IMR-90 (cell line): ENCODE measurements around the gene FCER1A. TPM values are rescaled to one million over a fixed set of nuclear protein-coding genes. Genes with fewer than 3 reads are reported as not detected.

Source experiments
- ATAC-seq: fragments of 200-7000 bp; cut with Tn5 transposase; 2 replicates; pipeline ENCODE4 v1.9.1; 2020; ENCODE audit warnings: low read depth, mild to moderate bottlenecking, moderate library complexity
- Bru-seq: library from RNA; stranded (reverse); fragments of 400-500 nt; gene quantifications from one replicate; lab custom pipeline; 2021; lab: Mats Ljungman, UMichigan
- BruChase-seq, 2 experiments: library from RNA; stranded (reverse); fragments of 400-500 nt; gene quantifications; one replicate each; lab custom pipeline; 2021; lab: Mats Ljungman, UMichigan
- BruUV-seq: library from RNA; stranded (reverse); fragments of 400-500 nt; replicated peaks from 2 replicates; lab custom pipeline; 2021; lab: Mats Ljungman, UMichigan
- CTCF ChIA-PET: fragments of 300-600 bp; formaldehyde crosslinking; extraction: SDS; loops from one replicate; lab custom pipeline; 2021; ENCODE audit warnings: antibody characterized with exemption; lab: Yijun Ruan, JAX
- POLR2A ChIA-PET: fragments of 300-600 bp; sonication (Branson Sonifier 250); formaldehyde crosslinking; loops from one replicate; lab custom pipeline; 2022; ENCODE audit warnings: antibody characterized with exemption; ENCODE audit not compliant: unreplicated experiment; lab: Charles Lee
- DNase-seq: peaks from one replicate; pipeline ENCODE4 v3.0.0; 2013
- H2AFZ ChIP-seq: replicated peaks from 2 replicates; pipeline ENCODE3; 2013; ENCODE audit warnings: low read length, mild to moderate bottlenecking; ENCODE audit not compliant: poor library complexity
- H2AK5ac ChIP-seq: 2 replicates; pipeline ENCODE4 v1.6.1; 2013; ENCODE audit warnings: low read depth, low read length, inconsistent platforms
- H2AK9ac ChIP-seq: replicated peaks from 2 replicates; pipeline ENCODE3; 2013; ENCODE audit warnings: mild to moderate bottlenecking, low read depth, low read length, moderate library complexity; ENCODE audit not compliant: poor library complexity
- H2BK120ac ChIP-seq: 2 replicates; pipeline ENCODE4 v1.6.1; 2013; ENCODE audit warnings: low read depth, low read length, inconsistent platforms
- H2BK15ac ChIP-seq: 3 replicates; pipeline ENCODE4 v1.6.1; 2013; ENCODE audit warnings: low read depth, low read length, inconsistent platforms
- H2BK20ac ChIP-seq: 2 replicates; pipeline ENCODE4 v1.6.1; 2013; ENCODE audit warnings: low read depth, mild to moderate bottlenecking, inconsistent platforms, low read length, moderate library complexity
- H2BK5ac ChIP-seq: 2 replicates; pipeline ENCODE4 v1.6.1; 2013; ENCODE audit warnings: mild to moderate bottlenecking, low read depth, low read length, inconsistent platforms; ENCODE audit not compliant: poor library complexity, severe bottlenecking
- H3K14ac ChIP-seq: replicated peaks from 2 replicates; pipeline ENCODE4 v1.6.1; 2013; ENCODE audit warnings: low read depth, low read length, inconsistent platforms
- H3K18ac ChIP-seq: 2 replicates; pipeline ENCODE4 v1.6.1; 2013; ENCODE audit warnings: low read depth, low read length, control low read depth
- H3K23ac ChIP-seq: 2 replicates; pipeline ENCODE4 v1.6.1; 2013; ENCODE audit warnings: low read depth, low read length, inconsistent platforms
- H3K27ac ChIP-seq: 2 replicates; pipeline ENCODE4 v1.5.1; 2013; ENCODE audit warnings: mild to moderate bottlenecking, control low read depth, low read length; ENCODE audit not compliant: insufficient read depth
- H3K27me3 ChIP-seq: 2 replicates; pipeline ENCODE4 v1.6.1; 2013; ENCODE audit warnings: low read length; ENCODE audit not compliant: control insufficient read depth, insufficient read depth
- H3K36me3 ChIP-seq: 2 replicates; pipeline ENCODE4 v1.6.1; 2013; ENCODE audit warnings: low read length, mixed read lengths; ENCODE audit not compliant: control insufficient read depth, insufficient read depth
- H3K4ac ChIP-seq: 2 replicates; pipeline ENCODE4 v1.6.1; 2013; ENCODE audit warnings: low read depth, low read length, inconsistent platforms
- H3K4me1 ChIP-seq: 2 replicates; pipeline ENCODE4 v1.6.1; 2013; ENCODE audit warnings: low read length, mixed read lengths; ENCODE audit not compliant: control insufficient read depth, insufficient read depth
- H3K4me2 ChIP-seq: 2 replicates; pipeline ENCODE4 v1.6.1; 2013; ENCODE audit warnings: low read depth, mild to moderate bottlenecking, control low read depth, low read length, moderate library complexity
- H3K4me3 ChIP-seq: 2 replicates; pipeline ENCODE4 v1.5.1; 2013; ENCODE audit warnings: low read depth, mild to moderate bottlenecking, control low read depth, low read length, moderate library complexity; ENCODE audit not compliant: insufficient read depth
- H3K56ac ChIP-seq: 2 replicates; pipeline ENCODE4 v1.6.1; 2013; ENCODE audit warnings: low read length, inconsistent platforms; ENCODE audit not compliant: insufficient read depth; ENCODE audit errors: extremely low read depth
- H3K79me1 ChIP-seq, 2 experiments: 2 replicates each; pipeline ENCODE4 v1.6.1; 2013; ENCODE audit warnings: low read length in 2 of 2, inconsistent platforms in 1 of 2, low read depth in 1 of 2
- H3K9ac ChIP-seq: 2 replicates; pipeline ENCODE4 v1.6.1; 2013; ENCODE audit warnings: low read depth, low read length, control low read depth
- H3K9me1 ChIP-seq: 2 replicates; pipeline ENCODE4 v1.6.1; 2013; ENCODE audit warnings: low read length, inconsistent platforms; ENCODE audit not compliant: insufficient read depth
- H3K9me3 ChIP-seq: 2 replicates; pipeline ENCODE4 v1.6.1; 2013; ENCODE audit warnings: low read length; ENCODE audit not compliant: control insufficient read depth, insufficient read depth
- H4K20me1 ChIP-seq: 2 replicates; pipeline ENCODE4 v1.6.1; 2013; ENCODE audit warnings: low read length, inconsistent platforms; ENCODE audit not compliant: insufficient read depth
- H4K5ac ChIP-seq: 2 replicates; pipeline ENCODE4 v1.6.1; 2013; ENCODE audit warnings: mild to moderate bottlenecking, low read depth, low read length, control low read depth
- H4K8ac ChIP-seq, 2 experiments: 2 replicates each; pipeline ENCODE4 v1.6.1; 2013; ENCODE audit warnings: low read depth in 2 of 2, low read length in 2 of 2, control low read depth in 1 of 2, inconsistent platforms in 1 of 2
- H4K91ac ChIP-seq: 2 replicates; pipeline ENCODE4 v1.6.1; 2013; ENCODE audit warnings: low read depth, low read length, inconsistent platforms; ENCODE audit not compliant: insufficient read depth
- MAZ ChIP-seq: IDR thresholded peaks from 2 replicates; pipeline ENCODE4 v1.6.1; 2012; ENCODE audit warnings: low read depth, mild to moderate bottlenecking, low read length, improper control_type of control experiment, moderate library complexity, borderline replicate concordance
- MXI1 ChIP-seq: IDR thresholded peaks from 2 replicates; pipeline ENCODE4 v1.6.1; 2012; ENCODE audit warnings: low read depth, mild to moderate bottlenecking, low read length, moderate library complexity, borderline replicate concordance
- WGBS, 2 experiments: methylation state at CpG; one replicate each; pipeline versions ENCODE4 v1.1.5 to v1.1.7; 2013; ENCODE audit warnings: missing lambda C conversion rate in 2 of 2; ENCODE audit not compliant: insufficient read length in 1 of 2; ENCODE audit errors: extremely low coverage in 2 of 2; 5-methylcytosine and 5-hydroxymethylcytosine counted together
- dilution Hi-C: fragments of 300-500 bp; cut with HindIII; formaldehyde crosslinking; loops from one replicate; pipeline ENCODE4 v1.14.3; 2018; ENCODE audit warnings: low sequenced_read_pairs; ENCODE audit not compliant: unreplicated experiment
- in situ Hi-C: fragments of 300-500 bp; cut with MboI; formaldehyde crosslinking; loops from 3 replicates; pipeline ENCODE4 v1.14.3; 2019; ENCODE audit warnings: low sequenced_read_pairs, inconsistent platforms, mixed read lengths
- intact Hi-C: fragments of 100-400 bp; cut with micrococcal nuclease; formaldehyde crosslinking; loops from 2 replicates; pipeline ENCODE4 v1.10.0; 2022
- long read RNA-seq: library from polyadenylated mRNA; unstranded; transcript quantifications from one replicate; pipeline ENCODE4 v2.0.0, GENCODE V29; 2021; ENCODE audit not compliant: unreplicated experiment
- polyA plus RNA-seq, 3 experiments: library from polyadenylated mRNA; depleted of rRNA; stranded (reverse); fragments of >200 nt; gene quantifications; 2 replicates each; pipeline ENCODE4 v1.2.3, GENCODE V29; 2012; ENCODE audit warnings: low replicate concordance in 1 of 3
- total RNA-seq: library from RNA; depleted of rRNA; stranded (reverse); fragments of >200 nt; gene quantifications from 2 replicates; pipeline ENCODE4 v1.2.3, GENCODE V29; 2012; rRNA removed
- TF ChIP-seq, protein P1 (sequence below): fragments of 150-350 bp; IDR thresholded peaks from 2 replicates; pipeline ENCODE4 v1.6.1; 2016; ENCODE audit warnings: low read depth, mild to moderate bottlenecking, low read length, moderate library complexity, borderline replicate concordance

FCER1A gene
- total RNA-seq: not detected in 2 replicates
- not detected in 2 replicates for polyA plus RNA-seq (2012; rRNA removed)
- polyA plus RNA-seq (2012; cell fraction: cytosol; rRNA removed): not detected in 2 replicates
- polyA plus RNA-seq (2012; cell fraction: nucleus; rRNA removed; ENCODE audit: low replicate concordance): not detected in 2 replicates
- percentile 3 among the genes with signal in this experiment for Bru-seq, nascent RNA
- not detected for BruChase-seq, experiment 1, labeled RNA remaining after a 6-hour chase
- BruChase-seq, experiment 2, labeled RNA remaining after a 2-hour chase: not detected
- long read RNA-seq: 0 reads

DNA sequence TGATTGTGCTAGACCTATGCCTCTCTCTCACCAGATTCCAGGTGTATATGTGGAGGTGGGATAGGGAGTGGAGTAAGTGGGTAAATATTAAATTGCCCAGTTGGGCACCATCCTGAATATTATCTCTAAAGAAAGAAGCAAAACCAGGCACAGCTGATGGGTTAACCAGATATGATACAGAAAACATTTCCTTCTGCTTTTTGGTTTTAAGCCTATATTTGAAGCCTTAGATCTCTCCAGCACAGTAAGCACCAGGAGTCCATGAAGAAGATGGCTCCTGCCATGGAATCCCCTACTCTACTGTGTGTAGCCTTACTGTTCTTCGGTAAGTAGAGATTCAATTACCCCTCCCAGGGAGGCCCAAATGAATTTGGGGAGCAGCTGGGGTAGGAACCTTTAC, at the start of gene FCER1A:
Gene FCER1A (plus strand): TSS at position 242 of the 400 bp plus-strand sequence. CDS start 29 bp downstream, at position 271.
- H3K79me1 ChIP-seq: no peaks in the 10 kb centered on the region
- no peak within 1 kb of the TSS for H4K5ac ChIP-seq
- H3K9me3 ChIP-seq: no peaks in the 10 kb centered on the region; the same call in 1 of the 2 replicates
- no peaks in the 10 kb centered on the region for H4K20me1 ChIP-seq
- no peak within 1 kb of the TSS for H2BK120ac ChIP-seq
- no peaks in the 10 kb centered on the region for H3K4me1 ChIP-seq
- H2AK5ac ChIP-seq: no peak within 1 kb of the TSS
- no peak within 1 kb of the TSS for H3K4me3 ChIP-seq
- no peak within 1 kb of the TSS for H3K4ac ChIP-seq
- no peak within 1 kb of the TSS for H3K56ac ChIP-seq
- no peak within 1 kb of the TSS for H3K27ac ChIP-seq
- DNase-seq (no peak), ATAC-seq (no peak)
- H2BK15ac ChIP-seq: no peak within 1 kb of the TSS
- H4K91ac ChIP-seq: no peak within 1 kb of the TSS
- H2BK5ac ChIP-seq: no peak within 1 kb of the TSS
- TF ChIP-seq, protein P1, sequence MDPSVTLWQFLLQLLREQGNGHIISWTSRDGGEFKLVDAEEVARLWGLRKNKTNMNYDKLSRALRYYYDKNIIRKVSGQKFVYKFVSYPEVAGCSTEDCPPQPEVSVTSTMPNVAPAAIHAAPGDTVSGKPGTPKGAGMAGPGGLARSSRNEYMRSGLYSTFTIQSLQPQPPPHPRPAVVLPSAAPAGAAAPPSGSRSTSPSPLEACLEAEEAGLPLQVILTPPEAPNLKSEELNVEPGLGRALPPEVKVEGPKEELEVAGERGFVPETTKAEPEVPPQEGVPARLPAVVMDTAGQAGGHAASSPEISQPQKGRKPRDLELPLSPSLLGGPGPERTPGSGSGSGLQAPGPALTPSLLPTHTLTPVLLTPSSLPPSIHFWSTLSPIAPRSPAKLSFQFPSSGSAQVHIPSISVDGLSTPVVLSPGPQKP: no peak
- no peak for TF ChIP-seq MXI1
- TF ChIP-seq MAZ: no peak
- no peak within 1 kb of the TSS for H2AFZ ChIP-seq
- no peak within 1 kb of the TSS for H3K18ac ChIP-seq
- H3K27me3 ChIP-seq: no peaks in the 10 kb centered on the region
- H4K8ac ChIP-seq: no peak within 1 kb of the TSS
- H3K14ac ChIP-seq: no peak within 1 kb of the TSS
- in situ Hi-C loops (no loop called here), dilution Hi-C loops (no loop called here), intact Hi-C loops (no loop called here)
- whole genome bisulfite sequencing, 2 experiments: no CpG with 5 or more reads among the region's 1 CpG
- no peak within 1 kb of the TSS for H2AK9ac ChIP-seq
- POLR2A ChIA-PET: no interaction called here
- no peak within 1 kb of the TSS for H3K23ac ChIP-seq
- CTCF ChIA-PET: no interaction called here
- H3K9ac ChIP-seq: no peak within 1 kb of the TSS
- no peak within 1 kb of the TSS for H2BK20ac ChIP-seq
- no peaks in the 10 kb centered on the region for H3K36me3 ChIP-seq
- BruUV-seq: no TSS peak
- H3K9me1 ChIP-seq: no peaks in the 10 kb centered on the region
- no peak within 1 kb of the TSS for H3K4me2 ChIP-seq
